T-helper 1 cell treated with Interleukin-12 subunit alpha and Interleukin-12 subunit beta and Interleukin-4 antibody, amounts not matched to agents 30 μg/mL and 1 μg/mL, for 36 hours (primary cell): ENCODE data around the gene RHO.
"Not testable (repeated sequence)": the region's sequence is repeated elsewhere in the genome, so short reads cannot be mapped to it uniquely, and the experiment has no call there.

Experiments
- H3K27ac Mint-ChIP-seq: one replicate; pipeline ENCODE4 v1.8.0; 2021; ENCODE audit warnings: mild to moderate bottlenecking, mixed read lengths
- H3K27me3 Mint-ChIP-seq: one replicate; pipeline ENCODE4 v1.8.0; 2021; ENCODE audit warnings: low read depth, mixed read lengths
- H3K36me3 Mint-ChIP-seq: one replicate; pipeline ENCODE4 v1.8.0; 2021; ENCODE audit warnings: low read depth, mixed read lengths
- H3K4me1 Mint-ChIP-seq: one replicate; pipeline ENCODE4 v1.8.0; 2021; ENCODE audit warnings: low read depth, mixed read lengths
- H3K4me3 Mint-ChIP-seq: one replicate; pipeline ENCODE4 v1.8.0; 2021; ENCODE audit warnings: mild to moderate bottlenecking, moderate library complexity, mixed read lengths
- H3K9me3 Mint-ChIP-seq: one replicate; pipeline ENCODE4 v1.8.0; 2021; ENCODE audit warnings: mixed read lengths

Gene RHO

GRCh38 chr3:129528589-129529100, at the start of gene RHO:
TSS of gene RHO (plus strand) at chr3:129528639. CDS start at chr3:129528734, 95 bp downstream.
- no peaks in the 10 kb centered on the region for H3K4me1 Mint-ChIP-seq
- H3K9me3 Mint-ChIP-seq, result no peaks in the 10 kb centered on the region
- no peak within 1 kb of the TSS for H3K27ac Mint-ChIP-seq
- no peak within 1 kb of the TSS for H3K4me3 Mint-ChIP-seq
- H3K36me3 Mint-ChIP-seq, result no peaks in the 10 kb centered on the region
- H3K27me3 Mint-ChIP-seq, result no peaks in the 10 kb centered on the region

- not testable (repeated sequence) for H3K9me3 Mint-ChIP-seq, H3K27ac Mint-ChIP-seq, H3K4me1 Mint-ChIP-seq, H3K4me3 Mint-ChIP-seq, H3K27me3 Mint-ChIP-seq
- peaks cover 10% of the 10 kb centered on the region for H3K36me3 Mint-ChIP-seq
Measured at GRCh38 chr3:129481225-129481765, 47.1 kb upstream of the RHO start.

GRCh38 chr3:129481766-129482332, 46.6 kb upstream of the RHO start:
- Mint-ChIP-seq H3K27me3 (no peaks in the 10 kb centered on the region), H3K27ac (peak overlapping the region; percentile 88), H3K4me3 (no peak overlapping the region), H3K4me1 (peaks cover 6% of the 10 kb centered on the region), H3K36me3 (peaks cover 10% of the 10 kb centered on the region), H3K9me3 (no peaks in the 10 kb centered on the region)

GRCh38 chr3:129482721-129483120, 45.7 kb upstream of the RHO start:
- no peaks in the 10 kb centered on the region for H3K9me3 Mint-ChIP-seq
- H3K27me3 Mint-ChIP-seq, result no peaks in the 10 kb centered on the region
- H3K4me3 Mint-ChIP-seq, result no peak overlapping the region
- peaks cover 10% of the 10 kb centered on the region for H3K36me3 Mint-ChIP-seq
- peak overlapping the region; percentile 64 for H3K27ac Mint-ChIP-seq
- H3K4me1 Mint-ChIP-seq, result peaks cover 6% of the 10 kb centered on the region

GRCh38 chr3:129483870-129484269, 44.6 kb upstream of the RHO start:
- no peaks in the 10 kb centered on the region for H3K27me3 Mint-ChIP-seq
- no peak overlapping the region for H3K4me3 Mint-ChIP-seq
- no peaks in the 10 kb centered on the region for H3K9me3 Mint-ChIP-seq
- H3K27ac Mint-ChIP-seq, result no peak overlapping the region
- H3K4me1 Mint-ChIP-seq, result peaks cover 6% of the 10 kb centered on the region
- peaks cover 10% of the 10 kb centered on the region for H3K36me3 Mint-ChIP-seq

GRCh38 chr3:129485146-129485545, 43.3 kb upstream of the RHO start:
- not testable (repeated sequence) for H3K9me3 Mint-ChIP-seq, H3K4me1 Mint-ChIP-seq, H3K4me3 Mint-ChIP-seq, H3K36me3 Mint-ChIP-seq, H3K27me3 Mint-ChIP-seq, H3K27ac Mint-ChIP-seq

- Mint-ChIP-seq H3K4me1 (peaks cover 6% of the 10 kb centered on the region), H3K27ac (no peak overlapping the region), H3K4me3 (no peak overlapping the region), H3K9me3 (no peaks in the 10 kb centered on the region), H3K27me3 (no peaks in the 10 kb centered on the region), H3K36me3 (peaks cover 5% of the 10 kb centered on the region)
Measured at GRCh38 chr3:129485721-129486663, 42.4 kb upstream of the RHO start.

- Mint-ChIP-seq H3K9me3 (no peaks in the 10 kb centered on the region), H3K27me3 (no peaks in the 10 kb centered on the region), H3K4me1 (peaks cover 6% of the 10 kb centered on the region), H3K4me3 (no peak overlapping the region), H3K36me3 (peaks cover 5% of the 10 kb centered on the region), H3K27ac (no peak overlapping the region)
Measured at GRCh38 chr3:129486664-129487035, 41.8 kb upstream of the RHO start.

- Mint-ChIP-seq H3K9me3 (no peaks in the 10 kb centered on the region), H3K27me3 (no peaks in the 10 kb centered on the region), H3K4me1 (peaks cover under 1% of the 10 kb centered on the region), H3K36me3 (no peaks in the 10 kb centered on the region), H3K4me3 (no peak overlapping the region), H3K27ac (no peak overlapping the region)
Measured at GRCh38 chr3:129487183-129487867, 41.1 kb upstream of the RHO start.

GRCh38 chr3:129487868-129488335, 40.5 kb upstream of the RHO start:
- not testable (repeated sequence) for H3K27ac Mint-ChIP-seq, H3K9me3 Mint-ChIP-seq, H3K36me3 Mint-ChIP-seq, H3K27me3 Mint-ChIP-seq, H3K4me1 Mint-ChIP-seq, H3K4me3 Mint-ChIP-seq

GRCh38 chr3:129489258-129489657, 39.2 kb upstream of the RHO start:
- H3K4me1 Mint-ChIP-seq, H3K27me3 Mint-ChIP-seq, H3K9me3 Mint-ChIP-seq, H3K36me3 Mint-ChIP-seq, H3K27ac Mint-ChIP-seq, H3K4me3 Mint-ChIP-seq: not testable (repeated sequence)

- Mint-ChIP-seq H3K4me3 (no peak overlapping the region), H3K27me3 (no peaks in the 10 kb centered on the region), H3K9me3 (no peaks in the 10 kb centered on the region), H3K4me1 (no peaks in the 10 kb centered on the region), H3K36me3 (no peaks in the 10 kb centered on the region), H3K27ac (no peak overlapping the region)
Measured at GRCh38 chr3:129490273-129490675, 38.2 kb upstream of the RHO start.

GRCh38 chr3:129491077-129491476, 37.4 kb upstream of the RHO start:
- H3K27ac Mint-ChIP-seq, H3K9me3 Mint-ChIP-seq, H3K4me3 Mint-ChIP-seq, H3K4me1 Mint-ChIP-seq, H3K27me3 Mint-ChIP-seq, H3K36me3 Mint-ChIP-seq: not testable (repeated sequence)

- Mint-ChIP-seq H3K4me3 (no peak overlapping the region), H3K27me3 (no peaks in the 10 kb centered on the region), H3K27ac (no peak overlapping the region)
Measured at GRCh38 chr3:129491794-129492193, 36.6 kb upstream of the RHO start.

More at GRCh38 chr3:129491794-129492193, 36.6 kb upstream of the RHO start:
- Mint-ChIP-seq H3K9me3 (no peaks in the 10 kb centered on the region), H3K36me3 (no peaks in the 10 kb centered on the region), H3K4me1 (no peaks in the 10 kb centered on the region)
